ENCODE results near the gene POPDC2.

The POPDC2 gene

DNA sequence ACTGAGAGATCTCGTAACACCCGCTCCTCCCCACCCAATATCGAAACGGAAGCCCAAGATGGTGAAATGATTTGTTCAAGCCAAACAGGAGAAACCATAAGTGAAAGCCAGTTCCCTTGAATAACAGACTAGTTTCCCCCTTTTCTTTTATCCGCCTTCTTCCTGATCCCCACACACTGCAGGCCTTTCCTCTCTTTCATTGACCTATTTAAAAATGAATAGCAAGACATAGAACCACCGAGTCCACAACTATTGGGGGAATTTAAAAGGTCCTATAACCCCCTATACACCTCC, 17.2 kb upstream of the POPDC2 start:
- H3K4me3 ChIP-seq (ENCODE audit: low read depth, low read length), result peak overlapping the region; percentile 69
- TF ChIP-seq, protein P1, sequence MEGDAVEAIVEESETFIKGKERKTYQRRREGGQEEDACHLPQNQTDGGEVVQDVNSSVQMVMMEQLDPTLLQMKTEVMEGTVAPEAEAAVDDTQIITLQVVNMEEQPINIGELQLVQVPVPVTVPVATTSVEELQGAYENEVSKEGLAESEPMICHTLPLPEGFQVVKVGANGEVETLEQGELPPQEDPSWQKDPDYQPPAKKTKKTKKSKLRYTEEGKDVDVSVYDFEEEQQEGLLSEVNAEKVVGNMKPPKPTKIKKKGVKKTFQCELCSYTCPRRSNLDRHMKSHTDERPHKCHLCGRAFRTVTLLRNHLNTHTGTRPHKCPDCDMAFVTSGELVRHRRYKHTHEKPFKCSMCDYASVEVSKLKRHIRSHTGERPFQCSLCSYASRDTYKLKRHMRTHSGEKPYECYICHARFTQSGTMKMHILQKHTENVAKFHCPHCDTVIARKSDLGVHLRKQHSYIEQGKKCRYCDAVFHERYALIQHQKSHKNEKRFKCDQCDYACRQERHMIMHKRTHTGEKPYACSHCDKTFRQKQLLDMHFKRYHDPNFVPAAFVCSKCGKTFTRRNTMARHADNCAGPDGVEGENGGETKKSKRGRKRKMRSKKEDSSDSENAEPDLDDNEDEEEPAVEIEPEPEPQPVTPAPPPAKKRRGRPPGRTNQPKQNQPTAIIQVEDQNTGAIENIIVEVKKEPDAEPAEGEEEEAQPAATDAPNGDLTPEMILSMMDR (IDR thresholded peaks at IDR 0.05; ENCODE audit: insufficient read depth, low read depth, low read length, missing control alignments), result no peak
- no peak for DNase-seq (ENCODE audit: low read depth)

DNA sequence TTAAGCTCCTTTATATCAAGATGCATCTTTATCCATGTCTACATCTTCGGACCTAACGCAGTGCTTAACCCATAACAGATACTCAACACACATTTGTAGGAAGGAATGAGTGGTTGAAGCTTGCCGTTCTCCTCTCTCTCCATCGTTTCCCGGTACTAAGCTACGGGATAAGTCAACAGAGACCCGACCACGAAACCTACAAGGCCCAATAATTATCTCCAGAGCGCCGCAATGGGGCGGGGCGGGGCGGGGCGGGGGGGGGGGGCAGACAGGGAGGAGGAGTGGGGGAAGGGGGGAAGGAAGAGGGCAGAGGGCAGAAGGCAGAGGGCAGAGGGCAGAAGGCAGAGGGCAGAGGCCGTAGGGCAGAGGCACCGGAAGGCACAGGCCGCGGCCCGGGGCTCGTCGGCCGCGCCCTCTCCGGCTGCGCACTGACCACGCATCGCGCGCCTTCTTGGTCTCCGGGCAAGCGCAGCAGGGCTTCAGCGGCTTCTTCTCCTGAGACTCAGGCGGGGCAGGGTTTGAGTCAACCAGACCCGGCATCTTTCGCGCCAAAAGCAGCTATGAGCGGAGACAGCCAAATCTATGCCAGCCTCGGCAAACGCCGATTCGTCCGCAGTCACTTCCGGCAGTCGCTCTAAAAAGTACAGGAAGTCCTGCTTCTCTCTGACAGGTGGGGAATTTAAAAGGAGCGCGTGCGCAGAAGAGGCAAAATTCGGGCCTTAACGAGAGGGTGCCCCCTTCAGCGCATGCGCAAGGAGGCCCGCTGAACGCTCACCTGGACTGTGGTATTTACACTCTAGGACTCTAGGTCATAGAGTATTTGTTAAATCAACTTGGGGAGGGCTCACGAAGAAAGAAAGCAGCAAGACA, 16.6 kb upstream of the POPDC2 start, which contains the start of gene COX17:
COX17 (minus strand) TSS at position 636 of the 870 bp plus-strand sequence; CDS start at position 540, 96 bp downstream.
- peak within 1 kb of the TSS; percentile 85 for H3K4me3 ChIP-seq (ENCODE audit: low read depth, low read length)
- DNase-seq (ENCODE audit: low read depth), result peak; percentile 99
- TF ChIP-seq, protein P1 (IDR thresholded peaks at IDR 0.05; ENCODE audit: insufficient read depth, low read depth, low read length, missing control alignments), result no peak

DNA sequence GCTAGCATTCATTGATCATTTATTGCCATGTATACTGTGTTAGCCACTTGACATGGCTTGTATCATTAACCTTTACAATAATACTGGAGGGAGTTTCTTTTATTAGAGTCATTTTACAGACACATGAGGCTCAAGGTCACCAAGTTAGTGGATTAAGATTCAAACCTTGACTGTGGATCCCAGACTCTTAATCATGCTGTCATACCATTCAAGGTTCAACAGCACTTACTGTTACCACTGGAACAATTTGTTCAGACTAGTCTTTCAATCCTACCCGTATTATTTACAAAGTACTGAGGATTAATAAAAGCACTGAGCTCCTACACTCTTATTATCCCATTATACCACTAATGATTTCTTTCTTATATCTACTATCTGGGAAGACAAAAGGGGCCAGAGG, 15.6 kb upstream of the POPDC2 start:
- H3K4me3 ChIP-seq (ENCODE audit: low read depth, low read length), result peak overlapping the region; percentile 85
- no peak for DNase-seq (ENCODE audit: low read depth)
- TF ChIP-seq, protein P1 (IDR thresholded peaks at IDR 0.05; ENCODE audit: insufficient read depth, low read depth, low read length, missing control alignments), result no peak

DNA sequence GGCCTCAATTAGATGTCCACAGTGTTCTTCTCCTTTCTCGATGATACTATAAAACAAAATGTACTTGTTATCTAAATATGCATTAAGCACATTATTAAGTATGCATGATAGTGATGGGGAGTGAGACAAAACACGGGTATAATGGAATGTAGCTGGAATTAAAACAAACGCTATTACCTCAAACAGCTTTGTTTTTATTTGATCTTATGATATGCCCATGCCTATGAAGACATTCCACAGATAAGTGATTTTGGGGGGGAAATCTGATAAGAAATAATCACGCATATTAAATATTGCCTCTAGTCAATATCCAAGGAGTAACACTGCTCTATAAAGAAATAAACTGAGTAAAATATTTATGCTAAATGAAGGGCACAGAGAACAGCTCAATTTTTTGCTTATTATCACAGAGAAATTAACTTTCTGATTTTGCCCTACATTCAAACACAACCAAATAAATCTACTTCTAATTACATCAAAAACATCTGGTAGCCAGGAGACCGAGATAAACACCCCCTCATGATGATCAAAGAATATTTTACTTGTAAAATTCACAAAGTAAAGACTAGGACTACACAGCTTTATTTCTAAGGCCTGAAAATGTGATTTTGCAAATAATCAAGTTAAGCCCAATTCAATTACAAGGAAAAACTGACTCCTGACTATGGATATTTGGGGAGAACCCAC, 14.9 kb upstream of the POPDC2 start:
- DNase-seq (ENCODE audit: low read depth), result no peak
- TF ChIP-seq, protein P1 (IDR thresholded peaks at IDR 0.05; ENCODE audit: insufficient read depth, low read depth, low read length, missing control alignments), result no peak
- peak overlapping the region; percentile 85 for H3K4me3 ChIP-seq (ENCODE audit: low read depth, low read length)

DNA sequence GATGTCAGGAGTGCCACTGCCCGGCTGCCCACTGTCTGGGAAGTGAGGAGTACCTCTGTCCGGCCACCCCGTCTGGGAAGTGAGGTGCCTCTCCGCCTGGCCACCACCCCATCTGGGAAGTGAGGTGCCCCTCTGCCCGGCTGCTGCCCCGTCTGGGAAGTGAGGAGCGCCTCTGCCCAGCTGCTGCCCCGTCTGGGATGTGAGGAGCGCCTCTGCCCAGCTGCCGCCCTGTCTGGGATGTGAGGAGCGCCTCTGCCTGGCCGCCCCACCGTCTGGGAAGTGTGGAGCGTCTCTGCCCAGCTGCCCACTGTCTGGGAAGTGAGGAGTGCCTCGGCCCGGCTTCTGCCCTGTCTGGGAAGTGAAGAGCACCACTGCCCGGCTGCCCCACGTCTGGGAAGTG, 13.5 kb upstream of the POPDC2 start:
- no peak overlapping the region for H3K4me3 ChIP-seq (ENCODE audit: low read depth, low read length)
- no peak for DNase-seq (ENCODE audit: low read depth)
- TF ChIP-seq, protein P1 (IDR thresholded peaks at IDR 0.05; ENCODE audit: insufficient read depth, low read depth, low read length, missing control alignments), result no peak

DNA sequence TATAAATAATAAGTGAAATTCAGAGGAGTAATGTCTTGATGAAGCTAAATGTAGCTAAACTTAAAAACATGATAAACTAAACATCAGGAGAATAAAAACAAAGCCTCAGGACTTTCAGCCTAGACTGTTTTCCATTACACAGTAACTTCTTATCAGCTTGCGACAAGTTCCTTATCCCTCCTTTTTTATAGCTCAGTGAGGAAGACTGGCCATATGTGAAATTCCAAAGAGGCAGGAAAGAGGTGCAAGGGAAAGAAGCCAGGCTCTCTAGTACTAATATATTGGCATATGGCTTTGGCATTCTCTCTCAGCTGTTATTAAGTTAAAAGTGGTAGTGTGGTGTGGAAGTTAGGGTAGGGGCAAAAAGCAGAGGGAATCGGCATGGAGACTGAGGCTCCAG, 12.4 kb upstream of the POPDC2 start:
- DNase-seq (ENCODE audit: low read depth), result no peak
- TF ChIP-seq, protein P1 (IDR thresholded peaks at IDR 0.05; ENCODE audit: insufficient read depth, low read depth, low read length, missing control alignments), result no peak
- no peak overlapping the region for H3K4me3 ChIP-seq (ENCODE audit: low read depth, low read length)
